Activated gamma-delta T cell (primary cell): Measurements from ENCODE around the gene LCMT1.
"Not testable (repeated sequence)": the region's sequence is repeated elsewhere in the genome, so short reads cannot be mapped to it uniquely, and the experiment has no call there.

Source experiments
- DNase-seq: peaks from one replicate; lab custom pipeline; 2025; lab: John Stamatoyannopoulos, UW
- total RNA-seq, 2 donors: gene quantifications; one replicate each; lab custom pipeline; 2026; lab: John Stamatoyannopoulos, UW

Gene LCMT1
- total RNA-seq, result 18.7 to 24.2 reads per million in 2 donors

DNA sequence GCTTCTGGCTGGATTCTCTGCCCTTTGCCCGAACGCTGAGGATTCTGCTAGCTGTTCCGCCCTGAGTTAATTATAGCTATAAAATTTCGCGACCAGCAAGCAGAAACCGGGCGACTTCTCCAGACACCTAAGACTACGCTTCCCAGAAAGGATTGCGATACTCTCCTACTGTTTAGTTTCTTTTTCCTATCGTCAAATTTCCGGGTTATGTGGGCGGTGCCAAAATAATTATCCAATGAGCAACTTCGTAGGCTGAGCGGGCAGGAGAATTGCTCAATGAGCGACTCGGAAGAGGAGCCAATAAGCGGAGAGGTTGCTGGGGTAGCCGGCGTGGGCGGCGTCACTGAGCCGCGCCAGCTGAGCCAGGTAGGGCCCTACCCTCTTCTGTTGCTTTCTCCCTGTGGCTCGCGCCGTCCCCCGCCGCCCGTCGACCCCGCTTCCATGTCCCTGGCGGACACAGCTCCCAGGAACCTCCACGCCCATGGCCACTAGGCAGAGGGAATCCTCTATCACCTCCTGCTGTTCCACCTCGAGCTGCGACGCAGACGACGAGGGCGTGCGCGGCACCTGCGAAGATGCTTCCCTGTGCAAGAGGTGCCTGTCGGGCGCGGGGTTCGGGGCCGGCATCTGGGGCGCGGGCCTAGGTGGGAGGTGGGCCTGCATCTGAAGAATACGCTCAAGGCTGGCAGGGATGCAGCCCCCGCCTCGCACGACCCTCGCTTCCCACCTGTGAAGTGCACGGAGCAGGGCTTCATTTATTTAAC, at the start of gene LCMT1:
Gene LCMT1 (plus strand): TSS at position 340 of the 764 bp plus-strand sequence. CDS start 142 bp downstream, at position 482.
- DNase-seq, result peak; percentile 69

DNA sequence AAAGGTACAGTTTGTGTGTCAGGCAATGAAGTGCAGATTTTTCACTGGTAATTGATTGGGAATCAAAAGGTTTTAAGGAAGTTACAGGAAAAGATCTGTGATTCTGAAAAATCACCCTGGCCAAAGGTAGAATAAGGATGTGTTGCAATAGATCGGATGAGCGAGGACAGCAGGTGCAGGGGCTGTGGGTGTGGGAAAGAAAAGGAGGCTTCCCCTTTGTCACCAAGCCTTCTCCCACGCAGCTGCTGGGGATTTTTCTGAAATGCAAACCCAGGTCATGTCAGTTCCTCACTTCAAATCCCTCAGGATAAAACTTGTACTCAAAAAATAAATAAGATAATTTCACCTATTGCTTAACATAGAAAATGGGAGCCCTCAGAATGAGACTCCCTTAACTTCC, 48.4 kb upstream of the LCMT1 start:
- DNase-seq, result no peak

DNA sequence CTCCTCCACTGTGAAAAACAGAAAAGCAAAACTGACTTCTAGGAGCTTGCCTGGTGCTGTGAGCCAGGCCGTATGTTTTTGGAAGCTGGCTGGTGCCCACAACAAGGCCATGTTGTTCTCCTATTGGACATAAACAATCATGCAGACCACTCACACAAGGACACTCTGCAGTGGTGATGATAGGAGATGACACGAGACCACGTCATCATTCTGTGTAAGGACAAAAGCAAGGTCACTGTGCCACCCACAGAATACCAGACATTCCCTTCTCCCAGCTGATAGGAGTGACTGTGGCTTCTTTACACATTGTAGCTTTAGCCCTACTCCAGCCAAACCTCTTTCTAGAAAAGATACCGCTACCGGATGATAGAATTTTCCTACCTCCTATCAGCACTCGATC, 47.7 kb upstream of the LCMT1 start:
- DNase-seq, result no peak

DNA sequence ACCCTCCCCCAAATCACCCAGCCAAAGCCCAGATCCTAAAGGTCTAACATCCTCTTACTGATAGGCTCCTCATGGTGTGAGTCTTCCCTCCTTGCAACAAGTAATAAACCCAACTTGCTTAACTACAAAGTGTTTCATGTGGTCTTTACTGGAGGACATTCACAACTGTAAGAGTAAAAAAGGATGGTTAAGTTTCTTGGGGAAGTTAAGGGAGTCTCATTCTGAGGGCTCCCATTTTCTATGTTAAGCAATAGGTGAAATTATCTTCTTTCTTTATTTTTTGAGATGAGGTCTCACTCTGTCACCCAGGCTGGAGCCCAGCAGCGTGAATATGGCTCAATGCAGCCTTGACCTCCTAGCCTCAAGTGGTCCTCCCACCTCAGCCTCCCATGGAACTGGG, 47.3 kb upstream of the LCMT1 start:
- not testable (repeated sequence) for DNase-seq

DNA sequence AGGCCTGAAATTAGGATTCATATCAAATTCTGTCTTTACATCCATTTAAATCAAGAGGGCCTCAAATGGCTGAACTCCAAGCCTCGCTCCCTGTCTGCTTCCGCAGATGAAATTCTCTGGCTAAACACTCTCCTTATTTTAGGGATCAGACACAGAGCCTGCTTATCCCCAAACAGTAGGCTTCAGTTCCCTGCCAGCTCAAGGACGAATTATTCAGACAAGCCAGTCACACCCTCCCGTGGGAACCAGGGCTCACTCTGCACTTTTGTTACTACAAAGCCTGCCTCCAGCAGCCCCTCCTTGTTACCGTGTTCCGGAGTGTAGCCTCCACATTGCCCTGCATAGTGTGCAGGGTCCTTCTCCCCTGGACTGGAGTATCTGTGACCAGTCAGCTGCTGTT, 46.6 kb upstream of the LCMT1 start:
- DNase-seq, result no peak

DNA sequence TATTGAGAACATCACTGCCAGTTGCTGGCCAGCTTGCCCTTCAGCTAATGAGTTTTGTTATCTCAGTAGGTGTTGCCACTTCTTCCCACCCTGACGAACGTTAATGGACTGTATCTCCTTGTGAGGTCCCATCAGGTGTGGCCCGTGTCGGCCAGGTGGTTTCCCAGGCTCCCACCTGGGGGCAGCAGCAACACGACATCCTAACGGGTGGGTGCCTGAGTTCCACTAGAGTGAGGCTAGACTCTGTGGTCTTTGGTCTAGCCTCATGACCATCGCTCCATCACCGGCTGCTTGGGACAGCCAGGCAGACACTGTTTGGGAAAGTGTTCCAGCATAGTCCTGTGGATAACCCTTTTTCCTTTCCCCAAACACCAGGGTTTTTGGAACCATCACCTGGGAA, 45.6 kb upstream of the LCMT1 start:
- no peak for DNase-seq

DNA sequence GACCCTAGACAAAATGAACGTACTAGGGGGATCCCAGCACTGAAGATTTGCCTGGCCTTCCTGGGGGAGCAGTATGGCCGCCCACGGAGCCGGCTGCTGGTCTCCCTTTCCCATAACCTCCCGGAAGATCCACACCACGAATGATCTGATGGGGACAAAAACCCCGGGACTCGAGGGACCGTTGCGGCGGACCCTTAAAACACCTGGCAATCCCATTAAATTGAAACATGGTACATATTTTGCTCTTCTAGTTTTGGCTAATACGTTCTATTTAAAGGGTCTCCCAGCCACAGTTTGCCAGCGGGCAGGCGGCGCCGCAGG, 45.2 kb upstream of the LCMT1 start:
- no peak for DNase-seq

DNA sequence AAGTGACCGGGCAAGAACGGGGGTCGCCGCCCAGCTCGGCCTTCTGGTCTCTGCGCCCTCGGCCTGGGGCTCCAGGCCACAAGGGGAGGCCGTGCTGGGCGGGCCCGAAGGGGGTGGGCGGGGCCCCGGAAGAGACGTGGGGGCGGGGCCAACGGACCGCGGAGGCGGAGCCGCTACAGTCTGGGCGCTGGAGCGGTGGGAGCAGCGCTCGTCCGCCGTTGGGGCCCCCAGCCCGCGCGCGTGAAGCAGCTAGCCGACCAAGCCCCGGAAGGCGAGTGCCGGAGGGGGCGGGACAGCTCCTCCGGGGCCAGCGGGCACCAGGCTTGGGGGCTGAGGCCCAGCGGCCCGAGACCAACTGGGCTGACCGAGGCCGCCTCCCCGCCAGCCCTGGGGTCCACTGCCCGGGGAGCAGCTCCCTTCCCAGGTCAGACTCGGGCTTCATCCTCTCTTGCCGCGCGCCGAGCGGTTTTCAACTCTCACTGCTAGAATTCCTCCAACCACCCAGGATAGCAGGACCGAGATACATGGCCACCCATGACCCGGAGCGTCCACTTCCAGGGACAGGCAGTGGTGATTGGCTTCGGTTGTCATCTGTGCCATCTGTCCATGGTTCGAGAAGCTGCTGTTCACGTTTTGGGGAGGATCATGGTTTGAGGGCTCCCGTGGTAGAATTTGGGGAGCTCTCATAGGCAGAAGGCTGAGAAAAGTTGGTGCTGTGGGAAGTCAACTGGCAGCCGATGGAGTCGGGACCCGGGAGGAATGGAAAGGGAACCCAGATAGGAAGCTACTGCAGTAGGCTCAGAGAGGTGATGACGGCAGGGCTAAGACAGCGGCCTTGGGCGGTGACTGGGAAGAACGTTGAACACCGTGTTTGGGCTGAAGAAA, 44.6 kb upstream of the LCMT1 start:
- peak; percentile 81 for DNase-seq

DNA sequence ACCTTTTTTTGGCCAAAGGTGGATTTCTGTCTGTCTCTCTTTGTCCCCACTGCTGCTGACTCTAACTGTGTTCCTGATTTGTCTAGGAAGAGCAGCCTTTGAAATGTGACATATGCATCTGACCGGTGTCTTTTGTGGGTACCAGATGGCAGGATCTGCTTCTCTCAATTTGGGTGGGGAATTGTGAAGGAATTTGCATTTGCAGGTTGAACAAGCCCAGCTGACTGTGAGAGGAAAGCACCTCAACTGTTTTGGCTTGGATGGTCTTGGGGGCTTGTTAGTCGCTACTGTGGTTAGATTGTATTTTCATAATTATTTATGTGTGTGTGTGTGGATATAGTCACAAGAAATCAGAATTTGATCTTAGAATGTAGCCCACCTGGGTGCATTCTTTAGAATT, 37.7 kb upstream of the LCMT1 start:
- no peak for DNase-seq

DNA sequence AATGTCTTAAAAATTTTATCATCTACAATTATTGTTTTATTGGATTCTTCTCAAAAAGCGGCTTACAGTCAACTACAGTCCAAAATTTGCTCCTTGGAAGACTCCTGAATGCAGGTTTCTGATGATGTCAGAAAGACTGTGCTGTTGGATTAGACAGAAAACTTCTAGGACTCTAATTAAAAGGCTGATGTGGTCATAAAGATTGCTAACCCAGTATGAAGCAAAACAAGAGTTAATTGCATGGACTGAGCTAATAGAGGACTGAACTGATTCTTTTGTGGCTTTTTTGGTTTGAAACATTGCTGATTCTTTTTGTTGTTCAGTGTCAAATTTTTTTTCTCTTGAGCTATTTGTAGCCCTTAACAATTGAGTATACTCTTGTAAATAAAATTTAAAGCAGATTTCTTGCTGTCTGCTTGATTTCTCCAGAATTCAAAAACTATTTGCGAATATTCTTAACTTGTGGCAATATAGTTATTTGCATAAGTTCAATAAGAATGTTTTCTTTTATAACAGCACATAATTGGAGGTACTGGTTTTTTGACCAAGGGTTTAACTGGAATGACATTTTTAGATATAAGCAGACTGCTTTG, 33.1 kb upstream of the LCMT1 start:
- DNase-seq, result no peak

DNA sequence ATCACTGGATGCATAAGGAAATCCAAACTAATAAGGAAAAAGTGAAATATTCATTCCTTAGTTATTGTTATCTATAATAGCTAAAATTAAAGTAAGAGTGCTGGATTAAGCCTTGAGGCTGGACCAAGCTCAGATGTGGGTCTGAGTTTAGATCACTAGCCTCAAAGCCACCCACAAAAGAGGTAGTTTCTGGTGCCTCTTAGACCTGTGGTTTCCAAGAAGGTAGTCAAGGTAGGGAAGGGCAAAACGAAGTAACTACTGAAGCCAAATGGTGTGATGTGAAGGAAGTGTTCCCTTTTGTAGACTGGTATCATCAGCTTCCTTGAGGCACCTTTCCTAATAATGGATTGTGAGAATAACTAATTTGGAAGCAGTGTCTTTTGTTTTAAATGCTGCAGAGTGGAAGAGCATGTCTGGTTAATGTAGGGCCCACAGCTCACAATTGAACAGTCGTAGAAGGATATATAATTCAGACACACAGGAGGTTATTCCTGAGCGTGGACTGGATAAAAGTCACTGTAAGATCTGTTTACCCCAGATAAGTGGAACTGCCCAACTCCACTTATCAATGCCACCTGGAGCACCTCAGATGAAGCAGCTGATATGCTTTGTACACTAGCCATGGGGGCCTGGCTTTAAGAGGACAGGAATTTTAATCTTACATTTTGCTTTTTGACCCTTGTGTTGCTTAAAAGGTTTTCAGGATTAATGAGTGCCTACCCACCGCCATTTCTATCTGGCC, 31.7 kb upstream of the LCMT1 start:
- DNase-seq, result no peak

DNA sequence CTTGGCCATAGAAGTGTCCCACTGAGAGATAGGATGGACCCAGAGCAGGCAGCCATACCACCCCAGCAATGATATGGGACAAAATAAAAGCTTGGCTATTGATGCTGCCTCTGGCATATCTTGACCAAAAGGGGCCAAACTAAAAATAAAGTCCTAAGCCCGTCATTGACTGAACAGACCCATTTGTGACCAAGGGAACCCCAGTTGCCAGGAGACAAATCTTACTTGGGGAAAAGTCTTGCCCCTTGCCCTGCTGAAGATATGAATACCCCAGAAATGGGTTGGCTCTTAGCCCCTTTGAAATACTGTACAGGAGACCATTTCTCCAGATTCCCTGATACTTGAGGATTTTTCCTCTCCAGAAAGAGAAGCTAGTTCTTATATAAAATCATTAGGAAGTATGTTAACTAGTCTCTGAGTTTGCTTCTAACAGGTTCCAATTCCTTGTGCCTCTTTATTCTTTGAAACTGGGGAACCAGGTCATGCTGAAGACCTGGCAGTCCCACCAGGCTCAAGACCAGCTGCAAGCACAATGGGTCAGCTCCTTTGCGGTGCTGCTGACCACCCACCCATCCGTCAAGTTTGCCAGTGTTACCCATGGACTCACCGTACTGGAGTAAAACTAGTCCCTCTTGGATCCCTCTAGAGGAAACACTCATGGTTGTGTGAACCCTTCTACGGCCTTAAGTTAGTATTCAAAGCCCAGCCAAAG, 31.0 kb upstream of the LCMT1 start:
- no peak for DNase-seq

DNA sequence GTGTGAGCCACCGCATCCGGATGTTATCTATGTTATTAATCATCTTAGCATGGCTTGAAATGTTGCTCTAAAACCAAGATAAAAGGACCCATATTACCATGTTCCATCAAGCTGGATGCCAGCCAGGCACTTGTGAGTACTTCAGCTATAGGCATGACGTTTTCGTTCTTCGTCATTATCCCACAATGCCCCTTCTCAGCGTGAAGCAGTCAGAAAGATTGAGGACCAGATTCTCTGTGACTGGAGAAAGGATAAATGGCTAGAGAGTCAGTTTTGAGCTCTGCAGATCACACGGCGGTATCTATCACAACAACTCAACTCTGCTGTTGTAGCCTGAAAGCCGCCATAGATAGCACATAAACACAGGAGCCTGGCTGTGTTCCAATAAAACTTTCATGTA, 29.8 kb upstream of the LCMT1 start:
- no peak for DNase-seq

DNA sequence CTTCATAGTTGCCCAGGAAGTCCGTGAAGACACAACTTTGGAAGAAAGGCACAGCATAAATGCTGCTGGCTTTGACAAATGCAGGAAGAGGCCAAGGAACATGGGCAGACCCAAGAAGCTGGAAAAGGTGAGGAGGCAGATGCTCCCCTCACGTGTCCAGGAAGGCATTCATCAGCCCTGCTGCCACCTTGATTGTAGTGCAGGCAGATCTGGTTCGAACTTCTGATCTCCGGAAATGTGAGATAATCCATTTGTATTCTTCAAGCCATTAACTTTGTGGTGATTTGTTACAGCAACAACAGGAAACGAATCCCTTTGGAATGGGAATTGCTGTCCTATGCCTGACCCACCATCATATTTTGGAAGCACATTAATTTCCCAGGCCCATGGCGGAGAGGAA, 28.5 kb upstream of the LCMT1 start:
- DNase-seq, result no peak

DNA sequence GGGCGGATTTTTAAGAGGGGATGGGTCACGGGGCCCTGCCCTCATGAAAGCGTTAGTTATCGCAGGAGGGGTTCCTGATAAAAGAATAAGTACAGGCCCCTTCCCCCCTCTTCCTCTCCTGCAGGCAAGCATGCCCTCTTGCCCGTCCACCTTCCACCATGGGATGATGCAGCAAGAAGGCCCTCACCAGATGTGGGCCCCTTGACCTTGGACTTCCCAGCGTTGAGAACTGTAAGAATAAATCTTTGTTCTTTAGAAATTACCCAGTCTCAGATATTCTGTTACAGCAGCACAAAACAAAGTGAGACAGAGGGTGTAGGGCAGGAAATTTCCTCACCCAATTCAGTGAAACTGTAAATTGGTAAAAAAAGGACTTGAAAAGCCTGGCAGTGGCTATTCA, 27.8 kb upstream of the LCMT1 start:
- no peak for DNase-seq

DNA sequence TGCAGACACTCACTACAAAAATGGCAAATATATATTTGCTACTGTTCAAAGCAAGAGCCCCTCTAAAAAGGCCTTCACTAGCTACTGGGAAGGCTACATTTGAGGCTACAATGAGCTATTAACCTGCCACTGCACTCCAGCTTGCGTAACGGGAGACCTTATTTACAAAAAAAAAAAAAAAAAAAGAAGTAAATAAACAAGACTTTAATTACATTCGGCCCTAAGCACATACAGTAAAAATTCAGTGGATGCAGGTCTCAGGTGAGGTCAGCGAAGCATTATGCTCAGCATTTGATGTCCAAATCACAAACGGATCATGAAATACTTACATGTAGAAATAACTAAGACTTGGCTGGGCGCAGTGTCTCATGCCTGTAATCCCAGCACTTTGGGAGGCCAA, 26.7 kb upstream of the LCMT1 start:
- DNase-seq, result no peak

DNA sequence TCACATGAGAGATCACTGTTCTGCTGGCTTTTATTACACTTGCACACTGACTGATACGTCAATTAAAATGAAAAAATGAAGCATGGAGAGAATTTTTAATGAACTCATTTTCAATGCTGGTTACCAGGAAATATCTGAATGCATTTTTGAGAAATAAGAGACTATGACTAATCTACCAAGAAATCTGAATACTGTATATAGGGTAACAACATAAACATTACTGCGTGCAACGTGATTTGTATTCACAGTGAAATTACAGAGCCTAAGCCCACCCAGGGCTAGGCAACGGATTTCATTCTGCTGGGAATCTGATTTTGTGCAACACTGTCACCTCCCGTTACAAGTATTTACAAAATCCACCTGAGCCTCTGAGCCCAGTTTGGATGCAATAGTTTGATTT, 23.8 kb upstream of the LCMT1 start:
- no peak for DNase-seq

DNA sequence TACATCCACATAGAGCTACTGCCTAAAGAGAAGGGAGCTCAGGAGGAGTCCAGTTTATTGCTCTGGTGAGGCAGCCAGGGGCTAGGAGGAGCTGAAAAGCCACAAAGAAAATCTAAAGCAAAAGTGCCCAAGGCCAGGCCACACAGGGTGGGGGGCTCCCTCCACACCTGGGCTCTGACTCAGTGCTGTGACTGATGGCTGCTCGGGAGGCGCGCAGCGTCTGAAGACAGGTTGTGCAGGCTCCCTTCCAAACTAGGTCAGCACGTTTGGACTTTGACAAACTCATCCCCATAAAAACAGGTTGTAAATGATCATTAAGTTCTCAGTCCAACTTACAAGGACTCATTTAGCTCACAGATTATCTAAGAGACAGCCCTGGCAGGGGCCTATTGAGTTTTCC, 22.2 kb upstream of the LCMT1 start:
- DNase-seq, result no peak

DNA sequence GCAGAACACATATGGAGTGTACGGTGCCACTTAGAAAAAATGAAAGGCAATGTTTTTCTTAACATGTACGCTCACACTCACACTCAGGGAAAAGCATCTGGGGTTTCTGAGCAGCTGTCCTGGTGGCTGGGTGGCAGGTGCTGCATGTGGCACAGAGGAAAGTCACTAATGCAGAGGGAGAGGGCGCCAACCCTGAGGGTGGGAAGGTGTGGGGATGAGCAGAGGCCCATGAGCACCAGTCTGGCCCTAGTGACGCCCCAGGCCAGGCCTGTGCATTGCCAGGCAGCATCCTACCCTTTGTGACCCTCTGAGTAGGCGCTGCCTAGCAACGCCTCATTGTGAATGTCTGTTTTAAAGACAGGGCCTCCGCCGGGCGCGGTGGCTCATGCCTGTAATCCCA, 19.1 kb upstream of the LCMT1 start:
- DNase-seq, result no peak

DNA sequence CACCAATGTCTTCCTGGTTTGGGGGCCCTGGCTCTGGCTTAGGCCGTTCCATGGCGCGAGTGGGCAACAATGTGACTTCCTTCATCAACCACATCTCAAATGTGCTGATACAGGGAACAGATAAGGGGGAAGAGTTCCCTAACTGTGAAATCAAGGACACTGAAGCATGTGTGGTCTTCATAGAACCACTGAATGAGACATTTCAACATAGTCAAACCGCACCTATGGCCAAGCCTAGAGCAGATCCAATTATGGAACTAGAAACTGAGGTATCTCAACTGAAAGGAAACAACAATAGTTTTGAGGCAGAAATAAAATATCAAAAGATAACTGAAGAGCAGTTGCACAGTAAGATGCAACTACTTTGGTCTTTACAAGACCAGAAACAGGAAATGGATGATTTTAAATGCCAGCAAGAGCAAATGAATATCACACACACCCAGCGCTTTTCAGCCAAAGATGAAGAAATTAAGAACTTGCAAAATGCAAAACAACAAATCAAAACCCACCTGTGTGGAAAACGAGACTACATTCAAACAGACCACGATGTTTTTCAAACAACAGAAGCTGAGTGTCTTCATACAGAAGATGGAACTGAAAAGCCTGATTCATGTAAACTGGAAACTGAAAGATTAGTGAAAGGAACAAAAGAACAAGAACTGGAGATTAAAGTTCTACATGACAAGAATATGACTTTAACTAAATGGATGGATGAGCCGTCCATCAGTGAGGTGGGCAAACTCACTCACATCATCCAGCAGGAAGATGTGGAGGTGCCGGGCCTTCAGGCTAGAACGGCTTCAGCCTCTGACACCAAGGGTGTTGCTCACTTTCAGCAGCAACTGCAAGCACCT, 18.1 kb upstream of the LCMT1 start:
- DNase-seq, result no peak

DNA sequence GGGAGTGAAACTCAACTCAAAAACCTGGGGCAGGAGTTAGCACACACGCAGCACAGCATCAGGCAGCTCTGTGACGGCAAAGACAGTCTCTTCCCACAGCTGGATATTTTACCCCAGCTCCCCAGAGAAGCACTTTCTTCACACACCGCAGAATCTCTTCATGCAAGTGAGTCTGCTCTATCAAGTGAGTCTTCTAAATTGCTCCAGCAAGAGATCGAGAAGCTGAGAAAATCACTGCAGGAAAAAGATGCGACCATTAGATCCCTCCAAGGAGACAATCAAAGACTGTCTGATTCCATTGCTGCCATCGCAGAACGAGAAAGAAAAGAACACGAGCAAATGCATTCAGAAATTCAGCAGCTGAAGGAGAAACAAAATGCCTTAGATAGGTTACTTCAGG, 16.9 kb upstream of the LCMT1 start:
- DNase-seq, result no peak
